Measurements from ENCODE around the gene WDR72. TPM values are rescaled to one million over a fixed set of nuclear protein-coding genes. Genes with fewer than 3 reads are reported as not detected.
"Not testable (repeated sequence)": the region's sequence is repeated elsewhere in the genome, so short reads cannot be mapped to it uniquely, and the experiment has no call there.

The WDR72 gene
- total RNA-seq, 1 donor from 2014 or later, result 3.2 TPM

DNA sequence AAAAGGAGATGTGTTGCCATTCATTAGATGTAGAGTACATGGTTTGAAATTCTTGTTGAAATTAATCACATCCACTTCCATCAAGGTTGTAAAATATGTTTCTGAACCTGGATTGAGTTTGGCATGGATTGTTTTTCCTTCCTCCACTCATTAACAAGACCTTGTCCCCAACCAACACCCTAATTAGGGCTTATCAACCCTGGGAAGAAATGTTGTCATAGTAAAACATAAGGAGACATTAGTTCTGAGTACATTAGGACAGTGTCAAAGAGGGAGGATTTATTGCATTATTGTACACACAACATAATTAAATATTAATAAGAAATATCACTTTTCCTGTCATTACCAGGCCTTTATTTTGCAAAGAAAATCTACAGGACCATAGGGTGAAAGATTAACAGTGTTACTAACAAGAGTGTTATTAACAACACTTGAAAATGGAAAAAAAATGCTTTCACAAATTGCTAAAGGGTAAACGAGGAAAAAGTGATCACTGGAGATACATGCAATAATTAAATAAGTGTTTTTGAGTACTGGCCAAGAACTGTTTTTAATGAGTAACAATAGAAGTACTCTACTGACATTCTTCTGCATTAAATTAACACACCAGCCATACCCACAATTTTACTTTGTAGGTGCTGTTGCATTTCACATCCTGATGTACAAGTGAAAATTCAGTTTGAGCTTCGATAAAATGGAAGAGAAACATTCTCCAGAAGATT is 30.4 kb upstream of the WDR72 start:
- intact Hi-C loops (cut with DNase I), result no loop called here
- H3K9me3 ChIP-seq, result no peaks in the 10 kb centered on the region

DNA sequence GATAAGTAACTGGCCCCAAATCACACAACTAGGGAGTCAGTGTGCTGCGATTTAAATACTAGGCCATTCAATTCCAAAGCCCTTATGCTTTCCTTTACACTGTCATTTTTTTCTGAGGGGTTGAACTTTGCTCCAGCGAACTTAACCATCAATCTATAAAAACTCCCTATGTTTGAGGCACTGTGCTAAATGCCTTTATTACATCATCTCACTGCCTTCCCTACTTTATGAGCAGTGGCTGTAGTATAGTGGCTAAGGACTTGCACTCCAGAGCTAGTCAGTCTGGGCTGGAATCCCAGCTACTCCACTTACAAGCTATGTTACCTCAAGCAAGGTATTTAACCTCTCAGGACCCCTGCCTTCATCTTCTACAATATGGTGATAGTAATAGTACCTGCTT is 26.9 kb upstream of the WDR72 start:
- Histone ChIP-seq H3K27ac (no peak overlapping the region), H3K4me3 (no peak overlapping the region), H3K4me1 (no peaks in the 10 kb centered on the region), H3K36me3 (no peaks in the 10 kb centered on the region), H3K9me3 (no peaks in the 10 kb centered on the region), H3K27me3 (no peaks in the 10 kb centered on the region)
- no peak for ATAC-seq
- TF ChIP-seq, protein P1, sequence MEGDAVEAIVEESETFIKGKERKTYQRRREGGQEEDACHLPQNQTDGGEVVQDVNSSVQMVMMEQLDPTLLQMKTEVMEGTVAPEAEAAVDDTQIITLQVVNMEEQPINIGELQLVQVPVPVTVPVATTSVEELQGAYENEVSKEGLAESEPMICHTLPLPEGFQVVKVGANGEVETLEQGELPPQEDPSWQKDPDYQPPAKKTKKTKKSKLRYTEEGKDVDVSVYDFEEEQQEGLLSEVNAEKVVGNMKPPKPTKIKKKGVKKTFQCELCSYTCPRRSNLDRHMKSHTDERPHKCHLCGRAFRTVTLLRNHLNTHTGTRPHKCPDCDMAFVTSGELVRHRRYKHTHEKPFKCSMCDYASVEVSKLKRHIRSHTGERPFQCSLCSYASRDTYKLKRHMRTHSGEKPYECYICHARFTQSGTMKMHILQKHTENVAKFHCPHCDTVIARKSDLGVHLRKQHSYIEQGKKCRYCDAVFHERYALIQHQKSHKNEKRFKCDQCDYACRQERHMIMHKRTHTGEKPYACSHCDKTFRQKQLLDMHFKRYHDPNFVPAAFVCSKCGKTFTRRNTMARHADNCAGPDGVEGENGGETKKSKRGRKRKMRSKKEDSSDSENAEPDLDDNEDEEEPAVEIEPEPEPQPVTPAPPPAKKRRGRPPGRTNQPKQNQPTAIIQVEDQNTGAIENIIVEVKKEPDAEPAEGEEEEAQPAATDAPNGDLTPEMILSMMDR (IDR thresholded peaks at IDR 0.05), result no peak
- no peak for DNase-seq
- intact Hi-C loops (cut with DNase I), result no loop called here

More for the DNA sequence above, 30.4 kb upstream of the WDR72 start:
- Histone ChIP-seq H3K4me3 (no peak overlapping the region), H3K27me3 (no peaks in the 10 kb centered on the region), H3K4me1 (no peaks in the 10 kb centered on the region), H3K27ac (no peak overlapping the region), H3K36me3 (no peaks in the 10 kb centered on the region)
- ATAC-seq (no peak), DNase-seq (no peak)
- TF ChIP-seq, protein P1 (IDR thresholded peaks at IDR 0.05), result no peak

- H3K4me3 ChIP-seq; DNase-seq; H3K4me1 ChIP-seq; H3K9me3 ChIP-seq; ATAC-seq; H3K27ac ChIP-seq; intact Hi-C loops (cut with DNase I); H3K36me3 ChIP-seq; H3K27me3 ChIP-seq: not testable (repeated sequence)
These were observed 25.8 kb upstream of the WDR72 start for GRCh38 chr15:53785241-53785640.

DNA sequence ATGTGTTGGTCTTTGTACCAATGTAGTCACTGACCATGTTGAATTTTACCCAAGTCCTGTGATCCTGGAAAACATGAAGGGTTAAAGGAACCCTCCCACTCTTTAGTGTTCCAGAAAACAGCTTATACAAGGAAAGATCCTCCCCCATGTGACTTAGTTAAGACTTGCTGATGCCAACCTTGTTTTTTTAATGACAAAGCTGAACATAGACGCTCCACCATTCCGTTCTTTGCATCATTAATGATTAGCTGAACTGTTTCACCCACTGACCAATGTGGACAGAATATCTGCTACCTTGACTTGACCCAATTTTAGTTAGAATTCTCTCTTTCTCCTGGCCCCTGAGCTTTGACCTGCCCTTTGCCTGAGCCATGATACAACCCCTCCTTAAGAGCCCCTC is 3.5 kb upstream of the WDR72 start:
- no peaks in the 10 kb centered on the region for H3K4me1 ChIP-seq
- H3K9me3 ChIP-seq, result no peaks in the 10 kb centered on the region
- H3K27me3 ChIP-seq, result peaks cover 7% of the 10 kb centered on the region
- no peak for DNase-seq
- H3K36me3 ChIP-seq, result no peaks in the 10 kb centered on the region
- TF ChIP-seq, protein P1 (IDR thresholded peaks at IDR 0.05), result no peak
- intact Hi-C loops (cut with DNase I), result no loop called here
- no peak overlapping the region for H3K4me3 ChIP-seq
- no peak for ATAC-seq
- no peak overlapping the region for H3K27ac ChIP-seq

DNA sequence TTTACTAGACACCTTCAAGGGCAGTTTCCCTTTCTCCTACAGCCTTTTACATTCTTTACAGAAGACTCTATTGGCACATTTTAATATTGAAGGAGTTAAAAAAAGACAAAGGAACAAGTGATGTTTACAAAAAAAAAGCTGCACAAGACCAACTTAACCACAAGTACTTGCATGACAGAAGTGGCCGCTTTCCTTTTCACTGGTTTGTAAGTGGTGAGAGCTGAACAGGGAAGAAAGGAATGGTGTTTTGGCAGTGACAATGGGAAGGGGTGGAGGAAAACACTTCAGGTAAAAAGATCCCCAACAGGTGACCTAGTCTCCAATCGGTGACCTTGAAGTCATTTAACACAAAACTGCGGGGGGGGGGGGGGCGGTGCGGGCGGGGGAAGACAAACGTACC is 1.1 kb downstream of the WDR72 start:
- no peak overlapping the region for H3K27ac ChIP-seq
- ATAC-seq (no peak), DNase-seq (no peak)
- intact Hi-C loops (cut with DNase I), result no loop called here
- no peaks in the 10 kb centered on the region for H3K36me3 ChIP-seq
- H3K4me1 ChIP-seq, result no peaks in the 10 kb centered on the region
- H3K4me3 ChIP-seq, result no peak overlapping the region
- H3K27me3 ChIP-seq, result peaks cover 7% of the 10 kb centered on the region
- TF ChIP-seq, protein P1 (IDR thresholded peaks at IDR 0.05), result no peak
- no peaks in the 10 kb centered on the region for H3K9me3 ChIP-seq

DNA sequence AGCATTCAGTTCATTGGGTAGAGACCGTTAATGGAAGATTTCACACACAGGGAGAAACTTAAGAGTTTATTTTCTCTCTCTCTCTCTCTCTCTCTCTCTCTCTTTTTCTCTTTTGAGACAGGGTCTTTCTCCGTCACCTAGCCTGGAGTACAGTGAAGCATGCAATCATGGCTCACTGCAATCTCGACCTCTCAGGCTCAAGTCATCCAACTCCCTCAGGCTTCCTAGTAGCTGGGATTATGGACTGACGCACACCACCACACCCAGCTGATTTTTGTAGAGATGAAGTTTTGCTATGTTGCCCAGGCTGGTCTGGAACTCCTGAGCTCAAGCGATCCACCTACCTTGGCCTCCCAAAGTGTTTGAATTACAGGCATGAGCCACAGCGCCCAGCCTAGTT is 1.6 kb downstream of the WDR72 start:
- Histone ChIP-seq H3K36me3 (no peaks in the 10 kb centered on the region), H3K4me1 (no peaks in the 10 kb centered on the region), H3K27ac (no peak overlapping the region), H3K4me3 (no peak overlapping the region), H3K9me3 (no peaks in the 10 kb centered on the region), H3K27me3 (peaks cover 7% of the 10 kb centered on the region)
- ATAC-seq (no peak), DNase-seq (no peak)
- TF ChIP-seq, protein P1 (IDR thresholded peaks at IDR 0.05), result no peak
- intact Hi-C loops (cut with DNase I), result no loop called here

All from upper lobe of right lung (tissue), 1 donor.